Activated CD8-positive, alpha-beta memory T cell treated with anti-CD3 and anti-CD28 coated beads for 24 hours (primary cell): ENCODE data around the gene FASTK.
"Not testable (repeated sequence)": the region's sequence is repeated elsewhere in the genome, so short reads cannot be mapped to it uniquely, and the experiment has no call there.

ENCODE experiments used
- DNase-seq: peaks from one replicate; pipeline ENCODE4 v3.0.0-alpha.2; 2020

FASTK gene

GRCh38 chr7:151043959-151044358, 36.6 kb downstream of the FASTK start:
- no peak for DNase-seq

- not testable (repeated sequence) for DNase-seq
Measured at GRCh38 chr7:151043449-151043848, 37.2 kb downstream of the FASTK start.

GRCh38 chr7:151040616-151041375, 39.8 kb downstream of the FASTK start:
- DNase-seq = no peak

- DNase-seq = peak; percentile 59
Measured at GRCh38 chr7:151039850-151040548, 40.6 kb downstream of the FASTK start.

GRCh38 chr7:151038951-151039849, 41.4 kb downstream of the FASTK start:
- peak; percentile 87 for DNase-seq

- no peak for DNase-seq
Measured at GRCh38 chr7:151035902-151036301, 44.7 kb downstream of the FASTK start.

- no peak for DNase-seq
Measured at GRCh38 chr7:151035026-151035717, 45.4 kb downstream of the FASTK start.

- no peak for DNase-seq
Measured at GRCh38 chr7:151034312-151035025, 46.1 kb downstream of the FASTK start.

- no peak for DNase-seq
Measured at GRCh38 chr7:151033864-151034249, 46.8 kb downstream of the FASTK start.

- no peak for DNase-seq
Measured at GRCh38 chr7:151032936-151033863, 47.4 kb downstream of the FASTK start.

- no peak for DNase-seq
Measured at GRCh38 chr7:151031011-151031410, 49.6 kb downstream of the FASTK start.

- DNase-seq = no peak
Measured at GRCh38 chr7:151028948-151029501, 51.6 kb downstream of the FASTK start.

- DNase-seq = peak; percentile 99
Measured at GRCh38 chr7:151028131-151028947, 52.3 kb downstream of the FASTK start, which contains the start of gene ABCB8. Gene ABCB8 (plus strand): TSS chr7:151028450. CDS start chr7:151028516, 66 bp downstream.

GRCh38 chr7:151027728-151028130, 52.9 kb downstream of the FASTK start:
- not testable (repeated sequence) for DNase-seq

- DNase-seq = not testable (repeated sequence)
Measured at GRCh38 chr7:151026771-151027727, 53.6 kb downstream of the FASTK start.
